Measurements from ENCODE around the gene CD3G.

The CD3G gene

GRCh38 chr11:118338637-118339061, 5.5 kb upstream of the CD3G start:
- no peak overlapping the region for H3K9ac ChIP-seq (ENCODE audit: low read length)
- no peak overlapping the region for H3K4me2 ChIP-seq (ENCODE audit: low read length, poor library complexity, severe bottlenecking)
- no peaks in the 10 kb centered on the region for H3K9me3 ChIP-seq (ENCODE audit: control insufficient read depth, low read length)

DNA sequence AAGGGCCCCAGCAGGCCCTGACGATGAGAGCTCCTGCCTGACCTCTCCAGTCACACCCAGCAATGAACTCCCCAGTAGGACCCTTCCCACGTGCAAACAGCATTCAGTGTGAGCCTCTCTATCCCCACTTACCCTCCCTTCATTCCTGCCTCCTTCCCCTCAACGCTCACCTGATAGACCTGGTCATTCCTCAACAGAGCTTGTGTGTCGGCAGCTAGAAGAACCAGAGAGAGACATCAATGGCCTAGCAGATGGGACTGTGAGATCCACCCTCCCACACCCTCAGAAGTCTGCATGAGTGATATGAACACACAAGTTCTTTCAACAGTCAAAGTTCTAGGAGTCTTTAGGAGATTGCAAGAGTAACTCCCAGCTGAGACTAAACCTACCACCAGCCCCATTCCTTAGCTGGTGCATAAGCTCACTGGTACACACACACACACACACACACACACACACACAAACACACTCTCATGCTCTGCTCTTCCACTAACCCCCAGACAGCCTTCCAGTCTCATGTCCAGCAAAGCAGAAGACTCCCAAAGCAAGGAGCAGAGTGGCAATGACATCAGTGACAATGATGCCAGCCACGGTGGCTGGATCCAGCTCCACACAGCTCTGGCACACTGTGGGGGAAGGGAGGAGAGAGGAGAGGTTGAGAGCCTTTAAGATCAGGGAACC, 4.7 kb upstream of the CD3G start:
- Histone ChIP-seq H2BK12ac (ENCODE audit: low read length in 2 of 2) (no peak overlapping the region), H4K8ac (ENCODE audit: low read length) (no peak overlapping the region), H2AK5ac (ENCODE audit: low read length, severe bottlenecking) (no peak overlapping the region), H3K27ac (ENCODE audit: low read length, poor library complexity, severe bottlenecking) (no peak overlapping the region), H3K27me3 (ENCODE audit: control insufficient read depth in 1 of 2, insufficient read depth in 1 of 2, low read length in 2 of 2) (peaks cover 43 to 59% of the 10 kb centered on the region in 2 experiments), H3K14ac (ENCODE audit: low read length in 2 of 2) (no peak overlapping the region), H3K4me1 (ENCODE audit: control insufficient read depth, insufficient read depth, low read depth, low read length) (no peaks in the 10 kb centered on the region), H2AFZ (ENCODE audit: low read depth, low read length) (no peak overlapping the region), H3K36me3 (ENCODE audit: control insufficient read depth in 1 of 2, insufficient read depth in 2 of 2, low read depth in 1 of 2, low read length in 2 of 2) (no peaks in the 10 kb centered on the region), H3K9me3 (ENCODE audit: control insufficient read depth, low read length) (no peaks in the 10 kb centered on the region), H2BK120ac (ENCODE audit: low read depth, low read length) (no peak overlapping the region), H4K91ac (ENCODE audit: low read length) (no peak overlapping the region), H3K4me2 (ENCODE audit: low read length, poor library complexity, severe bottlenecking) (no peak overlapping the region), H3K18ac (ENCODE audit: low read depth in 1 of 2, low read length in 2 of 2) (no peak overlapping the region), H3K79me1 (replicated peaks; ENCODE audit: low read length, poor library complexity, severe bottlenecking) (no peaks in the 10 kb centered on the region), H2BK5ac (ENCODE audit: low read depth, low read length, poor library complexity, severe bottlenecking) (no peak overlapping the region), H3K4ac (ENCODE audit: low read depth in 1 of 2, low read length in 2 of 2) (no peak overlapping the region), H3K4me3 (ENCODE audit: insufficient read depth in 1 of 2, low read depth in 1 of 2, low read length in 2 of 2) (no peak overlapping the region), H3K9ac (ENCODE audit: low read length) (no peak overlapping the region), H2BK15ac (ENCODE audit: low read depth, poor library complexity, severe bottlenecking) (no peak overlapping the region), H3K23ac (ENCODE audit: low read length in 2 of 2) (no peak overlapping the region)
- 75% methylated on average over 5 of the region's 5 CpGs for WGBS
- no peak for DNase-seq

More at GRCh38 chr11:118338637-118339061, 5.5 kb upstream of the CD3G start:
- H3K18ac ChIP-seq (ENCODE audit: low read depth in 1 of 2, low read length in 2 of 2): no peak overlapping the region
- H3K27me3 ChIP-seq (ENCODE audit: control insufficient read depth in 1 of 2, insufficient read depth in 1 of 2, low read length in 2 of 2): peaks cover 36 to 51% of the 10 kb centered on the region in 2 experiments
- no peaks in the 10 kb centered on the region for H3K36me3 ChIP-seq (ENCODE audit: control insufficient read depth in 1 of 2, insufficient read depth in 2 of 2, low read depth in 1 of 2, low read length in 2 of 2)
- no peak overlapping the region for H2BK15ac ChIP-seq (ENCODE audit: low read depth, poor library complexity, severe bottlenecking)
- no peak overlapping the region for H4K91ac ChIP-seq (ENCODE audit: low read length)
- H3K4ac ChIP-seq (ENCODE audit: low read depth in 1 of 2, low read length in 2 of 2): no peak overlapping the region
- H2BK12ac ChIP-seq (ENCODE audit: low read length in 2 of 2): no peak overlapping the region
- no peak overlapping the region for H2BK120ac ChIP-seq (ENCODE audit: low read depth, low read length)
- no peak overlapping the region for H2AFZ ChIP-seq (ENCODE audit: low read depth, low read length)
- DNase-seq: no peak
- no peaks in the 10 kb centered on the region for H3K79me1 ChIP-seq (replicated peaks; ENCODE audit: low read length, poor library complexity, severe bottlenecking)
- whole genome bisulfite sequencing: 70% methylated on average over 7 of the region's 7 CpGs
- H3K14ac ChIP-seq (ENCODE audit: low read length in 2 of 2): no peak overlapping the region
- H4K8ac ChIP-seq (ENCODE audit: low read length): no peak overlapping the region
- H2AK5ac ChIP-seq (ENCODE audit: low read length, severe bottlenecking): no peak overlapping the region
- H3K27ac ChIP-seq (ENCODE audit: low read length, poor library complexity, severe bottlenecking): no peak overlapping the region
- H3K4me1 ChIP-seq (ENCODE audit: control insufficient read depth, insufficient read depth, low read depth, low read length): no peaks in the 10 kb centered on the region
- no peak overlapping the region for H3K4me3 ChIP-seq (ENCODE audit: insufficient read depth in 1 of 2, low read depth in 1 of 2, low read length in 2 of 2)
- no peak overlapping the region for H2BK5ac ChIP-seq (ENCODE audit: low read depth, low read length, poor library complexity, severe bottlenecking)
- H3K23ac ChIP-seq (ENCODE audit: low read length in 2 of 2): no peak overlapping the region

DNA sequence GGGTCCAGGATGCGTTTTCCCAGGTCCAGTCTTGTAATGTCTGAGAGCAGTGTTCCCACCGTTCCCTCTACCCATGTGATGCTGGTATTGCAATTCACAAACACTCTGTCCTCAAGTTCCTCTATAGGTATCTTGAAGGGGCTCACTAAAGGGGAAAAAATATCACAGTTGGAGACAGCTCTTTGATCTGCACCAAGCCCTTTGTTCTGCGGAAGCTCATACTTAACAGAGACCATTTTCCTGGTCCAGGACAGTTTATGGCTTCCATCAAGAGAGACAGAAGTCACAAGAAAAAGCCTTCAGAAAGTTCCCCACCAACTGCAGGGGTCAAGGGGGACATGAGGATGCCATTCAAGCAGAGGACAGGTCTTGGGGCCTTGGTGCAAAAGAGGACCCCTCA, 3.7 kb upstream of the CD3G start:
- Histone ChIP-seq H4K8ac (ENCODE audit: low read length) (no peak overlapping the region), H2BK5ac (ENCODE audit: low read depth, low read length, poor library complexity, severe bottlenecking) (no peak overlapping the region), H3K9ac (ENCODE audit: low read length) (no peak overlapping the region), H3K9me3 (ENCODE audit: control insufficient read depth, low read length) (no peaks in the 10 kb centered on the region), H3K4me2 (ENCODE audit: low read length, poor library complexity, severe bottlenecking) (no peak overlapping the region), H3K27ac (ENCODE audit: low read length, poor library complexity, severe bottlenecking) (no peak overlapping the region), H3K4me3 (ENCODE audit: insufficient read depth in 1 of 2, low read depth in 1 of 2, low read length in 2 of 2) (no peak overlapping the region), H3K14ac (ENCODE audit: low read length in 2 of 2) (no peak overlapping the region), H2AK5ac (ENCODE audit: low read length, severe bottlenecking) (no peak overlapping the region), H3K36me3 (ENCODE audit: control insufficient read depth in 1 of 2, insufficient read depth in 2 of 2, low read depth in 1 of 2, low read length in 2 of 2) (no peaks in the 10 kb centered on the region), H2BK120ac (ENCODE audit: low read depth, low read length) (no peak overlapping the region), H3K27me3 (ENCODE audit: control insufficient read depth in 1 of 2, insufficient read depth in 1 of 2, low read length in 2 of 2) (peaks cover 53 to 69% of the 10 kb centered on the region in 2 experiments), H2BK15ac (ENCODE audit: low read depth, poor library complexity, severe bottlenecking) (no peak overlapping the region), H2AFZ (ENCODE audit: low read depth, low read length) (no peak overlapping the region), H2BK12ac (ENCODE audit: low read length in 2 of 2) (no peak overlapping the region), H3K23ac (ENCODE audit: low read length in 2 of 2) (no peak overlapping the region), H3K4me1 (ENCODE audit: control insufficient read depth, insufficient read depth, low read depth, low read length) (no peaks in the 10 kb centered on the region), H3K18ac (ENCODE audit: low read depth in 1 of 2, low read length in 2 of 2) (no peak overlapping the region), H3K79me1 (replicated peaks; ENCODE audit: low read length, poor library complexity, severe bottlenecking) (no peaks in the 10 kb centered on the region), H4K91ac (ENCODE audit: low read length) (no peak overlapping the region), H3K4ac (ENCODE audit: low read depth in 1 of 2, low read length in 2 of 2) (no peak overlapping the region)
- whole genome bisulfite sequencing: 90% methylated on average over 3 of the region's 3 CpGs
- no peak for DNase-seq

- Histone ChIP-seq H3K18ac (ENCODE audit: low read depth in 1 of 2, low read length in 2 of 2) (no peak overlapping the region), H2BK120ac (ENCODE audit: low read depth, low read length) (no peak overlapping the region), H3K4me1 (ENCODE audit: control insufficient read depth, insufficient read depth, low read depth, low read length) (no peaks in the 10 kb centered on the region), H3K23ac (ENCODE audit: low read length in 2 of 2) (no peak overlapping the region), H2AFZ (ENCODE audit: low read depth, low read length) (no peak overlapping the region), H2BK5ac (ENCODE audit: low read depth, low read length, poor library complexity, severe bottlenecking) (no peak overlapping the region), H4K8ac (ENCODE audit: low read length) (no peak overlapping the region), H3K9me3 (ENCODE audit: control insufficient read depth, low read length) (no peaks in the 10 kb centered on the region), H2BK15ac (ENCODE audit: low read depth, poor library complexity, severe bottlenecking) (no peak overlapping the region), H3K79me1 (replicated peaks; ENCODE audit: low read length, poor library complexity, severe bottlenecking) (no peaks in the 10 kb centered on the region), H4K91ac (ENCODE audit: low read length) (no peak overlapping the region), H3K36me3 (ENCODE audit: control insufficient read depth in 1 of 2, insufficient read depth in 2 of 2, low read depth in 1 of 2, low read length in 2 of 2) (no peaks in the 10 kb centered on the region), H3K4ac (ENCODE audit: low read depth in 1 of 2, low read length in 2 of 2) (no peak overlapping the region), H2BK12ac (ENCODE audit: low read length in 2 of 2) (no peak overlapping the region), H3K27me3 (ENCODE audit: control insufficient read depth in 1 of 2, insufficient read depth in 1 of 2, low read length in 2 of 2) (peaks cover 57 to 74% of the 10 kb centered on the region in 2 experiments), H2AK5ac (ENCODE audit: low read length, severe bottlenecking) (no peak overlapping the region), H3K4me3 (ENCODE audit: insufficient read depth in 1 of 2, low read depth in 1 of 2, low read length in 2 of 2) (no peak overlapping the region), H3K9ac (ENCODE audit: low read length) (no peak overlapping the region), H3K27ac (ENCODE audit: low read length, poor library complexity, severe bottlenecking) (no peak overlapping the region), H3K14ac (ENCODE audit: low read length in 2 of 2) (no peak overlapping the region), H3K4me2 (ENCODE audit: low read length, poor library complexity, severe bottlenecking) (no peak overlapping the region)
- 83% methylated on average over 3 of the region's 3 CpGs for WGBS
- DNase-seq: no peak
Measured at GRCh38 chr11:118341261-118341660, 2.9 kb upstream of the CD3G start.
